Liver (tissue), 9 donors: Measurements from ENCODE around the gene CLEC17A. TPM values are rescaled to one million over a fixed set of nuclear protein-coding genes. Genes with fewer than 3 reads are reported as not detected.

Source experiments
- DNase-seq: peaks from one replicate; pipeline ENCODE4 v3.0.0-alpha.2; 2017; ENCODE audit warnings: low spot score
- H3K27ac ChIP-seq, 2 donors: one replicate each; pipeline ENCODE4 v1.7.0; 2013; ENCODE audit warnings: inconsistent platforms in 2 of 2, low read length in 2 of 2, control low read depth in 1 of 2, low read depth in 1 of 2, mild to moderate bottlenecking in 1 of 2
- H3K27me3 ChIP-seq, 4 donors: one replicate each; pipeline versions ENCODE4 v1.6.1 to v1.7.0; 2013; ENCODE audit warnings: low read length in 3 of 4, inconsistent platforms in 1 of 4, mild to moderate bottlenecking in 1 of 4, moderate library complexity in 1 of 4; ENCODE audit not compliant: control insufficient read depth in 4 of 4, insufficient read depth in 4 of 4
- H3K36me3 ChIP-seq, 4 donors: one replicate each; pipeline versions ENCODE4 v1.6.1 to v1.7.0; 2013; ENCODE audit warnings: low read length in 3 of 4, mild to moderate bottlenecking in 3 of 4, low read depth in 1 of 4, moderate library complexity in 1 of 4; ENCODE audit not compliant: control insufficient read depth in 4 of 4, insufficient read depth in 3 of 4
- H3K4me1 ChIP-seq, 4 donors: one replicate each; pipeline versions ENCODE4 v1.6.1 to v1.7.0; 2013; ENCODE audit warnings: low read length in 3 of 4, mild to moderate bottlenecking in 3 of 4, moderate library complexity in 1 of 4; ENCODE audit not compliant: control insufficient read depth in 4 of 4, insufficient read depth in 4 of 4
- H3K4me3 ChIP-seq, 3 donors: one replicate each; pipeline versions ENCODE4 v1.6.1 to v1.7.0; 2013; ENCODE audit warnings: low read length in 3 of 3, control low read depth in 1 of 3, low read depth in 1 of 3, mild to moderate bottlenecking in 1 of 3
- H3K9ac ChIP-seq, 2 donors: one replicate each; pipeline ENCODE4 v1.7.0; 2013; ENCODE audit warnings: low read length in 2 of 2, mild to moderate bottlenecking in 2 of 2, moderate library complexity in 2 of 2, control low read depth in 1 of 2, low read depth in 1 of 2
- H3K9me3 ChIP-seq, 4 donors: one replicate each; pipeline versions ENCODE4 v1.6.1 to v1.7.0; 2013; ENCODE audit warnings: low read length in 3 of 4; ENCODE audit not compliant: control insufficient read depth in 4 of 4
- EGR1 ChIP-seq, 2 donors: IDR thresholded peaks; 2 replicates each; pipeline ENCODE4 v1.6.1; 2016 to 2018; ENCODE audit warnings: antibody characterized with exemption in 2 of 2, low read depth in 2 of 2
- FOXA1 ChIP-seq: IDR thresholded peaks from 2 replicates; pipeline ENCODE4 v1.6.1; 2016; ENCODE audit warnings: antibody characterized with exemption
- FOXA2 ChIP-seq: IDR thresholded peaks from 2 replicates; pipeline ENCODE4 v1.6.1; 2016; ENCODE audit warnings: antibody characterized with exemption
- GABPA ChIP-seq, 2 donors: IDR thresholded peaks in 1 of 2; conservative IDR thresholded peaks in 1 of 2; 2 replicates each; pipeline ENCODE4 v1.6.1; 2016; ENCODE audit warnings: antibody characterized with exemption in 2 of 2, mild to moderate bottlenecking in 1 of 2, moderate library complexity in 1 of 2
- HNF4A ChIP-seq, 2 donors: conservative IDR thresholded peaks; 2 replicates each; pipeline ENCODE4 v1.6.1; 2016; ENCODE audit warnings: antibody characterized with exemption in 2 of 2, mild to moderate bottlenecking in 2 of 2
- HNF4G ChIP-seq: IDR thresholded peaks from 2 replicates; pipeline ENCODE4 v1.6.1; 2016; ENCODE audit warnings: antibody characterized with exemption
- JUND ChIP-seq, 2 donors: IDR thresholded peaks; 2 replicates each; pipeline ENCODE4 v1.6.1; 2016; ENCODE audit warnings: antibody characterized with exemption in 2 of 2
- MAX ChIP-seq: IDR thresholded peaks from 2 replicates; pipeline ENCODE4 v1.6.1; 2016; ENCODE audit warnings: antibody characterized with exemption
- NR2F2 ChIP-seq: IDR thresholded peaks from 2 replicates; pipeline ENCODE4 v1.6.1; 2016; ENCODE audit warnings: antibody characterized with exemption
- RAD21 ChIP-seq, 2 donors: IDR thresholded peaks; 2 replicates each; pipeline ENCODE4 v1.6.1; 2016; ENCODE audit warnings: antibody characterized with exemption in 2 of 2, mild to moderate bottlenecking in 2 of 2
- REST ChIP-seq: IDR thresholded peaks from 2 replicates; pipeline ENCODE4 v1.6.1; 2016; ENCODE audit warnings: antibody characterized with exemption, mild to moderate bottlenecking
- RXRA ChIP-seq, 2 donors: IDR thresholded peaks; 2 replicates each; pipeline ENCODE4 v1.6.1; 2017 to 2018; ENCODE audit warnings: antibody characterized with exemption in 2 of 2, mild to moderate bottlenecking in 1 of 2
- SP1 ChIP-seq: IDR thresholded peaks from 2 replicates; pipeline ENCODE4 v1.6.1; 2018; ENCODE audit warnings: antibody characterized with exemption, mild to moderate bottlenecking
- TAF1 ChIP-seq: conservative IDR thresholded peaks from 2 replicates; pipeline ENCODE4 v1.6.1; 2016; ENCODE audit warnings: antibody characterized with exemption, mild to moderate bottlenecking
- ZBTB33 ChIP-seq: IDR thresholded peaks from 2 replicates; pipeline ENCODE4 v1.6.1; 2016; ENCODE audit warnings: antibody characterized with exemption
- WGBS: extraction: QIAGEN DNeasy Blood & Tissue Kit; methylation state at CpG from one replicate; pipeline ENCODE4 v1.1.7; 2013; 5-methylcytosine and 5-hydroxymethylcytosine counted together
- polyA plus RNA-seq, 2 donors: library from polyadenylated mRNA; stranded (reverse) in 1 of 2; unstranded in 1 of 2; fragments of 200-250 nt in 1 of 2; fragments of >200 nt in 1 of 2; fragmentation: Nextera tagmentation in 1 of 2; extraction: Ambion mirVana in 1 of 2; gene quantifications; one replicate each; pipeline versions ENCODE4 v1.2.1 to v1.2.3, GENCODE V29; 2013 to 2015
- total RNA-seq, 2 donors: library from RNA; depleted of rRNA; stranded (reverse); fragments of >200 nt; gene quantifications; one replicate each; pipeline ENCODE4 v1.2.3, GENCODE V29; 2014
- TF ChIP-seq, protein P1 (sequence below): IDR thresholded peaks from 2 replicates; pipeline ENCODE4 v1.6.1; 2016; ENCODE audit warnings: antibody characterized with exemption
- TF ChIP-seq, protein P2 (sequence below): fragments of 150-350 bp; IDR thresholded peaks from 2 replicates; pipeline ENCODE4 v1.5.1; 2017; ENCODE audit warnings: improper control_type of control experiment, low read depth, low read length; ENCODE audit not compliant: missing input control
- donor health status: healthy.
- donor health status: healthy.
- donor health status: healthy.
- donor health status: healthy.
- donor health status: healthy.

Gene CLEC17A
- total and polyA plus RNA-seq, 4 donors = 0.22 to 0.28 TPM; not detected in 2

DNA sequence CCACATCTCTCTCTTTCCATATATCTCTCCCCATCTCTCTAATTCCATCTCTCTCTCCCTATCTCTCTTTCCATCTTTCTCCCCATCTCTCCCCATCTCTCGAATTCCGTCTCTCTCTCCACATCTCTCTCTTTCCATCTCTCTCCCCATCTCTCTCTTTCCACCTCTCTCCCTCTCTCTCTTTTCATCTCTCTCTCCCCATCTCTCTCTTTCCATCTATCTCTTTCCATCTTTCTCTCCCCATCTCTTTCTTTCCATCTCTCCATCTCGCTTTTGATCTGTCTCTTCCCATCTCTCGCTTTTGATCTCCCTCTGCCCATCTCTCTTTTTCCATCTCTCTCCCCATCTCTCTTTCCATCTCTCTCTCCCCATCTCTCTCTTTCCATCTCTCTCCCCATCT lies 66.1 kb downstream of the CLEC17A start:
- Histone ChIP-seq H3K36me3 (no peaks in the 10 kb centered on the region), H3K9me3 (no peaks in the 10 kb centered on the region), H3K27me3 (peaks cover 0 to 2% (median 0%) of the 10 kb centered on the region in 4 donors), H3K27ac (no peak overlapping the region), H3K9ac (no peak overlapping the region), H3K4me1 (no peaks in the 10 kb centered on the region), H3K4me3 (no peak overlapping the region)
- 56% methylated on average over 4 of the region's 4 CpGs for WGBS
- TF ChIP-seq REST (no peak), FOXA1 (no peak), RAD21 (IDR thresholded peaks at IDR 0.05) (no peak), RXRA (IDR thresholded peaks at IDR 0.05) (no peak), HNF4A (conservative IDR thresholded peaks at IDR 0.05) (no peak), NR2F2 (no peak), TAF1 (no peak), SP1 (no peak), EGR1 (IDR thresholded peaks at IDR 0.05; ENCODE audit: low read depth in 2 of 2) (no peak), ZBTB33 (no peak), FOXA2 (no peak)
- TF ChIP-seq, protein P1, sequence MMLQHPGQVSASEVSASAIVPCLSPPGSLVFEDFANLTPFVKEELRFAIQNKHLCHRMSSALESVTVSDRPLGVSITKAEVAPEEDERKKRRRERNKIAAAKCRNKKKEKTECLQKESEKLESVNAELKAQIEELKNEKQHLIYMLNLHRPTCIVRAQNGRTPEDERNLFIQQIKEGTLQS = no peak
- TF ChIP-seq, protein P2, sequence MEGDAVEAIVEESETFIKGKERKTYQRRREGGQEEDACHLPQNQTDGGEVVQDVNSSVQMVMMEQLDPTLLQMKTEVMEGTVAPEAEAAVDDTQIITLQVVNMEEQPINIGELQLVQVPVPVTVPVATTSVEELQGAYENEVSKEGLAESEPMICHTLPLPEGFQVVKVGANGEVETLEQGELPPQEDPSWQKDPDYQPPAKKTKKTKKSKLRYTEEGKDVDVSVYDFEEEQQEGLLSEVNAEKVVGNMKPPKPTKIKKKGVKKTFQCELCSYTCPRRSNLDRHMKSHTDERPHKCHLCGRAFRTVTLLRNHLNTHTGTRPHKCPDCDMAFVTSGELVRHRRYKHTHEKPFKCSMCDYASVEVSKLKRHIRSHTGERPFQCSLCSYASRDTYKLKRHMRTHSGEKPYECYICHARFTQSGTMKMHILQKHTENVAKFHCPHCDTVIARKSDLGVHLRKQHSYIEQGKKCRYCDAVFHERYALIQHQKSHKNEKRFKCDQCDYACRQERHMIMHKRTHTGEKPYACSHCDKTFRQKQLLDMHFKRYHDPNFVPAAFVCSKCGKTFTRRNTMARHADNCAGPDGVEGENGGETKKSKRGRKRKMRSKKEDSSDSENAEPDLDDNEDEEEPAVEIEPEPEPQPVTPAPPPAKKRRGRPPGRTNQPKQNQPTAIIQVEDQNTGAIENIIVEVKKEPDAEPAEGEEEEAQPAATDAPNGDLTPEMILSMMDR = no peak
- no peak for DNase-seq

- Histone ChIP-seq H3K27me3 (peaks cover 0 to 8% (median 0%) of the 10 kb centered on the region in 4 donors), H3K9ac (no peak overlapping the region), H3K9me3 (no peaks in the 10 kb centered on the region), H3K4me1 (no peaks in the 10 kb centered on the region), H3K36me3 (no peaks in the 10 kb centered on the region), H3K27ac (no peak overlapping the region), H3K4me3 (no peak overlapping the region)
- 57% methylated on average over 2 of the region's 2 CpGs for WGBS
- DNase-seq = no peak
- no peak for TF ChIP-seq RAD21 (IDR thresholded peaks at IDR 0.05)
- TF ChIP-seq FOXA1 = no peak
- no peak for TF ChIP-seq HNF4G
- no peak for TF ChIP-seq EGR1 (IDR thresholded peaks at IDR 0.05; ENCODE audit: low read depth in 2 of 2)
- TF ChIP-seq MAX = no peak
- TF ChIP-seq, protein P2 = no peak
- no peak for TF ChIP-seq NR2F2
- TF ChIP-seq RXRA (IDR thresholded peaks at IDR 0.05) = no peak
- no peak for TF ChIP-seq JUND (IDR thresholded peaks at IDR 0.05)
- TF ChIP-seq FOXA2 = no peak
- no peak for TF ChIP-seq GABPA (IDR thresholded peaks at IDR 0.05 in 1 of 2, conservative IDR thresholded peaks at IDR 0.05 in 1 of 2)
- TF ChIP-seq SP1 = no peak
- TF ChIP-seq, protein P1 = no peak
- TF ChIP-seq ZBTB33 = no peak
- no peak for TF ChIP-seq TAF1
Observed at GRCh38 chr19:14650161-14650560, 67.3 kb downstream of the CLEC17A start.
